Coronary artery (tissue), 2 donors: ENCODE results near the gene FBL.
"Not testable (repeated sequence)": the region's sequence is repeated elsewhere in the genome, so short reads cannot be mapped to it uniquely, and the experiment has no call there.

ENCODE experiments used
- DNase-seq: peaks from one replicate; pipeline ENCODE4 v3.0.0-alpha.2; 2017; ENCODE audit warnings: low spot score
- H3K27ac ChIP-seq, 2 donors: fragments of 200-600 bp; sonication (generic); one replicate each; pipeline ENCODE4 v1.5.1; 2016 to 2019
- H3K4me3 ChIP-seq: fragments of 200-600 bp; sonication (generic); 2 replicates; pipeline ENCODE4 v1.5.1; 2016; ENCODE audit warnings: mild to moderate bottlenecking, moderate library complexity
- CTCF ChIP-seq: fragments of 200-600 bp; sonication (generic); IDR thresholded peaks from one replicate; pipeline ENCODE4 v1.5.1; 2019; ENCODE audit warnings: antibody characterized with exemption

The FBL gene

GRCh38 chr19:39819786-39820185, 26.4 kb downstream of the FBL start:
- H3K27ac ChIP-seq = no peak overlapping the region
- H3K4me3 ChIP-seq = no peak overlapping the region
- no peak for TF ChIP-seq CTCF
- no peak for DNase-seq

- TF ChIP-seq CTCF = no peak
- DNase-seq = no peak
- Histone ChIP-seq H3K4me3 (no peak overlapping the region), H3K27ac (no peak overlapping the region)
Observed at GRCh38 chr19:39818626-39819097, 27.5 kb downstream of the FBL start.

GRCh38 chr19:39817888-39818561, 28.2 kb downstream of the FBL start:
- TF ChIP-seq CTCF = no peak
- Histone ChIP-seq H3K27ac (no peak overlapping the region), H3K4me3 (no peak overlapping the region)
- DNase-seq = no peak

- no peak overlapping the region for H3K27ac ChIP-seq
- no peak for TF ChIP-seq CTCF
- no peak overlapping the region for H3K4me3 ChIP-seq
- DNase-seq = no peak
Observed at GRCh38 chr19:39816287-39817048, 29.7 kb downstream of the FBL start.

- Histone ChIP-seq H3K27ac (no peak overlapping the region), H3K4me3 (no peak overlapping the region)
- no peak for TF ChIP-seq CTCF
- no peak for DNase-seq
Observed at GRCh38 chr19:39814595-39814994, 31.6 kb downstream of the FBL start.

GRCh38 chr19:39814111-39814510, 32.1 kb downstream of the FBL start:
- H3K4me3 ChIP-seq, DNase-seq, H3K27ac ChIP-seq: not testable (repeated sequence)

- TF ChIP-seq CTCF = no peak
- DNase-seq = no peak
- Histone ChIP-seq H3K27ac (no peak overlapping the region), H3K4me3 (no peak overlapping the region)
Observed at GRCh38 chr19:39813264-39813993, 32.8 kb downstream of the FBL start.
